Kidney (tissue), 14 donors: ENCODE results near the gene UBASH3B. TPM values are rescaled to one million over a fixed set of nuclear protein-coding genes. Genes with fewer than 3 reads are reported as not detected.

ENCODE experiments used
- DNase-seq, 5 donors: peaks; one replicate each; pipeline ENCODE4 v3.0.0-alpha.2; 2013 to 2020
- FAIRE-seq: peaks from 2 replicates; lab custom pipeline; 2012; peaks lifted over from hg19 to GRCh38; lab: Jason Lieb, UNC
- H3K27ac ChIP-seq, 2 donors: one replicate each; pipeline ENCODE4 v1.7.0; 2013; ENCODE audit warnings: low read depth in 2 of 2, low read length in 2 of 2, inconsistent platforms in 1 of 2
- H3K27me3 ChIP-seq: one replicate; pipeline ENCODE4 v1.7.1; 2013; ENCODE audit warnings: low read length, inconsistent platforms; ENCODE audit not compliant: control insufficient read depth, insufficient read depth
- H3K36me3 ChIP-seq, 3 donors: one replicate each; pipeline versions ENCODE4 v1.7.0 to v1.7.1; 2013; ENCODE audit warnings: low read length in 3 of 3, control low read depth in 1 of 3, inconsistent platforms in 1 of 3; ENCODE audit not compliant: insufficient read depth in 3 of 3, control insufficient read depth in 2 of 3
- H3K4me1 ChIP-seq, 3 donors: one replicate each; pipeline versions ENCODE4 v1.7.0 to v1.7.1; 2013; ENCODE audit warnings: low read length in 3 of 3, inconsistent platforms in 1 of 3, low read depth in 1 of 3; ENCODE audit not compliant: control insufficient read depth in 2 of 3, insufficient read depth in 2 of 3
- H3K4me3 ChIP-seq, 3 donors: one replicate each; pipeline versions ENCODE4 v1.7.0 to v1.8.1; 2013; ENCODE audit warnings: low read length in 3 of 3, control low read depth in 1 of 3, inconsistent platforms in 1 of 3
- H3K9ac ChIP-seq, 3 donors: one replicate each; pipeline versions ENCODE4 v1.7.0 to v1.7.1; 2013; ENCODE audit warnings: low read length in 3 of 3, control low read depth in 1 of 3, inconsistent platforms in 1 of 3
- H3K9me3 ChIP-seq, 3 donors: one replicate each; pipeline versions ENCODE4 v1.7.0 to v1.7.1; 2013; ENCODE audit warnings: low read length in 3 of 3, control low read depth in 1 of 3, inconsistent platforms in 1 of 3; ENCODE audit not compliant: control insufficient read depth in 2 of 3, insufficient read depth in 1 of 3
- intact Hi-C: fragments of 100-400 bp; cut with DNase I; formaldehyde crosslinking; loops from one replicate; pipeline ENCODE4 v1.11.1; 2022
- polyA plus RNA-seq: library from polyadenylated mRNA; stranded (reverse); fragments of 350-450 nt; fragmentation: Illumina TruSeq; extraction: RNeasy Lipid Tissue Mini Kit (QIAGEN cat#74804); gene quantifications from one replicate; pipeline ENCODE4 v1.2.3, GENCODE V29; 2014; ENCODE audit warnings: low read depth, low replicate concordance; ENCODE audit not compliant: insufficient read depth
- total RNA-seq: library from RNA; stranded (reverse); fragmentation: NEBNext Ultra II Directional; extraction: Animal tissue kit (Norgen Biotek cat#: 25700); gene quantifications from one replicate; pipeline ENCODE4 v1.2.1, GENCODE V29; 2021
- TF ChIP-seq, protein P1 (sequence below): IDR thresholded peaks from 3 replicates; pipeline ENCODE4 v1.5.1; 2012; ENCODE audit warnings: mild to moderate bottlenecking, moderate library complexity, borderline replicate concordance; ENCODE audit not compliant: insufficient read depth; ENCODE audit errors: extremely low read depth
- donor health status: control.
- donor health status: control.
- donor health status: control.
- donor health status: control.
- donor health status: control.
- donor health status: DM: yes; HTN: yes; CAD: no.
- donor health status: Normal renal cell carcinoma (clear cell type).

UBASH3B gene
- total and polyA plus RNA-seq, 2 donors from 2014 or later = 0.62 to 22.8 TPM

DNA sequence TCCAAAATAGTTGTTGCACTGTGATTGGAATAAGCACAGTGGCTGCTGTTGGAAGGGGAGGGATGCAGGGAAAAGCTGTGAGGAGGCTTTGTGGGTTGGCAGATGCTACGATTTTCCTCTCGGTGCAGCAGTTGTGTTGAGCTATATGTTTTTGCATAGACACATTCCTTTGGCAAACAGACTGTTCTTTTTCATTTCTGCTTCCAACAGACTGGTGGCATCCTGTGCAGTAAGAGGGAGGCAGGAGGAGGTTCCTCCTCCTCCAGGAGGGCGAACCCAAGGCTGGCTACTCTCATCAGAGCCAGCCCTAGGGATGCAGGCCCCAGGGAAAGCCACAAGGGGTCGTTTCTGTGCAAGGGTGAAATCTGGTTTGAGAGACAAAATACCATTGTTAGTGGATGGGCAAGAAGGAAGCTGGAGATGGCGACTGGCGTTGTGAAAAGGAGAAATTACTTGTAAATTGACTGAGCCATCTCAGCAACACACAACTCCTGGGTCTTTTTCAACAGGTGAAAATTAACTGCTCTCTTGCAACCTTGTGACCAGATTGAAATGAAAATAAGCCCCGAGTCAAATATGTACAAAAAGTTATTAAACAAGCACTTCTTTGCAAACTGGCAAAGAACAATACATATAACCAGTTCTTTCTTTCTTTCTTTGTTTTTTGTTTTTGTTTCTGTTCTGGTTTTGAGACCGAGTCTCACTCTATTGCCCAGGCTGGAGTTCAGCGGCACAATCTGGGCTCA, 26.5 kb upstream of the UBASH3B start:
- H3K9me3 ChIP-seq = no peaks in the 10 kb centered on the region
- no peaks in the 10 kb centered on the region for H3K4me1 ChIP-seq
- no peak overlapping the region for H3K27ac ChIP-seq
- no peaks in the 10 kb centered on the region for H3K27me3 ChIP-seq
- H3K9ac ChIP-seq = no peak overlapping the region
- no peaks in the 10 kb centered on the region for H3K36me3 ChIP-seq
- TF ChIP-seq, protein P1, sequence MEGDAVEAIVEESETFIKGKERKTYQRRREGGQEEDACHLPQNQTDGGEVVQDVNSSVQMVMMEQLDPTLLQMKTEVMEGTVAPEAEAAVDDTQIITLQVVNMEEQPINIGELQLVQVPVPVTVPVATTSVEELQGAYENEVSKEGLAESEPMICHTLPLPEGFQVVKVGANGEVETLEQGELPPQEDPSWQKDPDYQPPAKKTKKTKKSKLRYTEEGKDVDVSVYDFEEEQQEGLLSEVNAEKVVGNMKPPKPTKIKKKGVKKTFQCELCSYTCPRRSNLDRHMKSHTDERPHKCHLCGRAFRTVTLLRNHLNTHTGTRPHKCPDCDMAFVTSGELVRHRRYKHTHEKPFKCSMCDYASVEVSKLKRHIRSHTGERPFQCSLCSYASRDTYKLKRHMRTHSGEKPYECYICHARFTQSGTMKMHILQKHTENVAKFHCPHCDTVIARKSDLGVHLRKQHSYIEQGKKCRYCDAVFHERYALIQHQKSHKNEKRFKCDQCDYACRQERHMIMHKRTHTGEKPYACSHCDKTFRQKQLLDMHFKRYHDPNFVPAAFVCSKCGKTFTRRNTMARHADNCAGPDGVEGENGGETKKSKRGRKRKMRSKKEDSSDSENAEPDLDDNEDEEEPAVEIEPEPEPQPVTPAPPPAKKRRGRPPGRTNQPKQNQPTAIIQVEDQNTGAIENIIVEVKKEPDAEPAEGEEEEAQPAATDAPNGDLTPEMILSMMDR = peak; percentile 76
- DNase-seq = peak in 4 of 5 donors; percentile 72 to 82 (median 76)
- no peak overlapping the region for H3K4me3 ChIP-seq
- FAIRE-seq = no peak
- intact Hi-C loops = no loop called here

DNA sequence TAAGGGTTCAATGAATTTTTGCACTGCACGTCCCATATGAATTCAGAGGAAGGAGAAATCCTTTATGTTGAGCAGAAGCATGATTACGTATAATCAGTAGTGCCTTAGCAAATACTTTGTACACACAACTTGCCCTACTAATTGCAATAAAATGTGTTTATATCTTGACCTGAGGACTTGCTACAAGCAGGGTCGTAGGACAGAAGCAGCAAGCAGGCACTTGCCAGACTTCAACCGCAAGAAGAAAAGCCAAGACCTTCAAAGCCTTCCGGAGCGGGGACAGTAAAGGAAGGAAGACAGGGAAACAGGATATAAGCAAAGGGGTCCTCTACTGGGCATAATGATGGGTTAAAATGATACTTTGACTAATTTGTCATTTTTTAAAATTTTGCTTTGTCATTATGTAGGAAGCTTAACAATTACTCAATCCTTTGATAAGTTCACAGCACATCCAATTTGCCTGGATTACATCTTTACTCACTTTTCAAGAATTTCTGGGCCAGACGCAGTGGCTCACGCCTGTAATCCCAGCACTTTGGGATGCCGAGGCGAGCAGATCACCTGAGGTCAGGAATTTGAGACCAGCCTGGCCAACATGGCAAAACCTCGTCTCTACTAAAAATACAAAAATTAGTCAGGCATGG, 23.2 kb upstream of the UBASH3B start:
- DNase-seq (no peak), FAIRE-seq (no peak)
- TF ChIP-seq, protein P1 = no peak
- Histone ChIP-seq H3K27me3 (no peaks in the 10 kb centered on the region), H3K4me1 (no peaks in the 10 kb centered on the region), H3K9ac (no peak overlapping the region), H3K36me3 (no peaks in the 10 kb centered on the region), H3K4me3 (no peak overlapping the region), H3K27ac (no peak overlapping the region), H3K9me3 (no peaks in the 10 kb centered on the region)
- intact Hi-C loops = loop anchor here (10.0 kb wide), 1 partner anchor 152 kb away; no protein-coding TSS in a partner anchor

DNA sequence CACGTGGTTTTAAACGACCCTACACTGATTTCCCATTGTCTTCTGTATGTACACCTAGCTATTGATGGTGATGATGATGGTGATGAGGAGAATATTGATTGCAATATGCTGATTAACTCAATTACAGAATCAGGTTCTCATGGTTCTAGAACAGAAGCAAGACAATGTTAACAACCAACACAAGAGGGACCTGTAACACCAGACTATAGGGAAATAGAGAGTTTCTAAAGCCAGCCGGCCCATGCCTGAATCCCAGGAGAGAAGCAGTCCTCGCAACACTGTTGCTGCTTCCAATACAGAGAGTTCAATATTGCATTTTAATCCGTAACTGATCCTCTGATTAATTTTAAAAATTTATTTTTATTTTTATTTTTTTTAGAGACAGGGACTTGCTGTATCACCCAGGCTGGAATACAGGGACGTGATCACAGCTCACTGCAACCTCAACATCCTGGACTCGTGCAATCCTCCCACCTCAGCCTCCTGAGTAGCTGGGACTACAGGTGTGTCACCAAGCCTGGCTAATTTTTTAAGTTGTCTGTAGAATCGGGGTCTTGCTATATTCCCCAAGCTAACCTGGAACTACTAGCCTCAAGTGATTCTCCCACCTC, 22.2 kb upstream of the UBASH3B start:
- Histone ChIP-seq H3K9ac (no peak overlapping the region), H3K36me3 (no peaks in the 10 kb centered on the region), H3K4me1 (no peaks in the 10 kb centered on the region), H3K27me3 (no peaks in the 10 kb centered on the region), H3K9me3 (no peaks in the 10 kb centered on the region), H3K27ac (no peak overlapping the region), H3K4me3 (no peak overlapping the region)
- FAIRE-seq (no peak), DNase-seq (peak in 3 of 5 donors; percentile 17 to 71 (median 49))
- TF ChIP-seq, protein P1 = peak; percentile 39
- intact Hi-C loops = loop anchor here (10.0 kb wide), 1 partner anchor 151 kb away; no protein-coding TSS in a partner anchor
